GM12864 (cell line): ENCODE measurements around the gene OBSCN.
A peak's percentile ranks its signal among the peaks of the same experiment; 100 is the strongest.

Source experiments
- DNase-seq: peaks from one replicate; pipeline ENCODE4 v3.0.0-alpha.2; 2011; ENCODE audit warnings: low read depth
- H3K4me3 ChIP-seq: 2 replicates; pipeline ENCODE4 v1.5.1; 2011; ENCODE audit warnings: mild to moderate bottlenecking, low read depth, low read length, control low read depth
- CTCF ChIP-seq: IDR thresholded peaks from 2 replicates; pipeline ENCODE4 v1.5.1; 2011; ENCODE audit warnings: low read depth, mild to moderate bottlenecking, moderate library complexity, low read length, control low read depth, inconsistent platforms; ENCODE audit errors: missing control alignments

Gene OBSCN

GRCh38 chr1:228337031-228337564, 129.3 kb downstream of the OBSCN start:
- DNase-seq = no peak
- TF ChIP-seq CTCF = no peak
- no peak overlapping the region for H3K4me3 ChIP-seq

- DNase-seq = no peak
- H3K4me3 ChIP-seq = no peak overlapping the region
- no peak for TF ChIP-seq CTCF
Observed at GRCh38 chr1:228337711-228338520, 130.1 kb downstream of the OBSCN start.

GRCh38 chr1:228338521-228339051, 130.7 kb downstream of the OBSCN start:
- H3K4me3 ChIP-seq = no peak overlapping the region
- DNase-seq = no peak
- TF ChIP-seq CTCF = no peak

- no peak for DNase-seq
Observed at GRCh38 chr1:228339059-228339704, 131.3 kb downstream of the OBSCN start.

GRCh38 chr1:228339766-228340685, 132.2 kb downstream of the OBSCN start:
- no peak for TF ChIP-seq CTCF
- no peak overlapping the region for H3K4me3 ChIP-seq
- DNase-seq = no peak

More at GRCh38 chr1:228339059-228339704, 131.3 kb downstream of the OBSCN start:
- H3K4me3 ChIP-seq = no peak overlapping the region
- TF ChIP-seq CTCF = no peak

- no peak overlapping the region for H3K4me3 ChIP-seq
- TF ChIP-seq CTCF = peak; percentile 31
- no peak for DNase-seq
Observed at GRCh38 chr1:228340686-228341449, 133.0 kb downstream of the OBSCN start.
